GM12878 (cell line): ENCODE results near the gene MCAT. TPM values are rescaled to one million over a fixed set of nuclear protein-coding genes. Genes with fewer than 3 reads are reported as not detected.

Experiments used
- ATAC-seq: fragments of 200-7000 bp; cut with Tn5 transposase; 3 replicates; pipeline ENCODE4 v1.9.1; 2020; ENCODE audit warnings: mild to moderate bottlenecking, moderate library complexity
- BruUV-seq: library from RNA; stranded (reverse); fragments of 400-500 nt; replicated peaks from 2 replicates; lab custom pipeline; 2021; lab: Mats Ljungman, UMichigan
- CTCF ChIA-PET: fragments of 300-600 bp; sonication (Branson Sonifier 250); formaldehyde crosslinking; extraction: SDS; loops from one replicate; lab custom pipeline; 2021; ENCODE audit warnings: inconsistent platforms; lab: Yijun Ruan, JAX
- POLR2A ChIA-PET: fragments of 350-600 bp; formaldehyde crosslinking; extraction: SDS; loops from one replicate; lab custom pipeline; 2021; ENCODE audit warnings: inconsistent platforms; lab: Charles Lee
- RAD21 ChIA-PET: fragments of 300-600 bp; sonication (Branson Sonifier 250); formaldehyde crosslinking; loops from one replicate; lab custom pipeline; 2023; ENCODE audit warnings: antibody characterized with exemption; ENCODE audit not compliant: unreplicated experiment; lab: Charles Lee
- SMC1A ChIA-PET: fragments of 300-600 bp; sonication (Branson Sonifier 250); formaldehyde crosslinking; loops from one replicate; lab custom pipeline; 2023; ENCODE audit not compliant: unreplicated experiment, uncharacterized antibody; lab: Charles Lee
- DNase-seq: peaks from one replicate; pipeline ENCODE4 v3.0.0-alpha.2; 2011; ENCODE audit warnings: low read depth, low spot score
- FAIRE-seq: peaks from 3 replicates; lab custom pipeline; 2011; peaks lifted over from hg19 to GRCh38; lab: Jason Lieb, UNC
- H2AFZ ChIP-seq: 2 replicates; pipeline ENCODE4 v1.6.0; 2011; ENCODE audit warnings: low read depth, low read length, control low read depth; ENCODE audit not compliant: control insufficient read depth
- H3K27ac ChIP-seq: 2 replicates; pipeline ENCODE4 v1.5.1; 2011; ENCODE audit warnings: control low read depth; ENCODE audit not compliant: control insufficient read depth, insufficient read depth
- H3K27me3 ChIP-seq, 2 experiments: replicated peaks in 1 of 2; 2 replicates each; pipeline versions ENCODE4 v1.6.0 to v1.6.1; 2011; ENCODE audit warnings: low read length in 1 of 2; ENCODE audit not compliant: control insufficient read depth in 2 of 2, insufficient read depth in 2 of 2
- H3K36me3 ChIP-seq, 2 experiments: 2 replicates each; pipeline ENCODE4 v1.5.1; 2011; ENCODE audit warnings: low read length in 1 of 2; ENCODE audit not compliant: control insufficient read depth in 2 of 2, insufficient read depth in 2 of 2
- H3K4me1 ChIP-seq: 2 replicates; pipeline ENCODE4 v1.6.1; 2011; ENCODE audit warnings: mild to moderate bottlenecking, low read length, moderate library complexity, mixed read lengths; ENCODE audit not compliant: control insufficient read depth, insufficient read depth
- H3K4me2 ChIP-seq: 2 replicates; pipeline ENCODE4 v1.6.0; 2011; ENCODE audit warnings: control low read depth; ENCODE audit not compliant: control insufficient read depth, insufficient read depth
- H3K4me3 ChIP-seq: fragments of 200-600 bp; sonication (generic); 2 replicates; pipeline ENCODE4 v1.5.1; 2016
- H3K79me2 ChIP-seq: 2 replicates; pipeline ENCODE4 v1.6.0; 2011; ENCODE audit warnings: low read length; ENCODE audit not compliant: control insufficient read depth, insufficient read depth
- H3K9ac ChIP-seq: 2 replicates; pipeline ENCODE4 v1.8.0; 2011; ENCODE audit warnings: low read length, control low read depth, mixed read lengths; ENCODE audit not compliant: control insufficient read depth, insufficient read depth
- H3K9me3 ChIP-seq: replicated peaks from 3 replicates; pipeline ENCODE4 v1.5.1; 2011; ENCODE audit warnings: mild to moderate bottlenecking, low read length; ENCODE audit not compliant: control insufficient read depth, insufficient read depth
- H4K20me1 ChIP-seq: 2 replicates; pipeline ENCODE4 v1.6.0; 2011; ENCODE audit not compliant: control insufficient read depth, insufficient read depth
- ATF7 ChIP-seq: fragments of 450-650 bp; IDR thresholded peaks from 2 replicates; pipeline ENCODE4 v1.6.1; 2016; ENCODE audit warnings: low read depth, mild to moderate bottlenecking
- CREB1 ChIP-seq: IDR thresholded peaks from 2 replicates; pipeline ENCODE4 v1.6.1; 2012; ENCODE audit warnings: low read depth, mild to moderate bottlenecking, inconsistent platforms
- DPF2 ChIP-seq: fragments of 450-650 bp; IDR thresholded peaks from 2 replicates; pipeline ENCODE4 v1.6.1; 2017; ENCODE audit warnings: mild to moderate bottlenecking
- EED ChIP-seq: sonication (generic); IDR thresholded peaks from 2 replicates; pipeline ENCODE4 v1.6.1; 2016; ENCODE audit warnings: antibody characterized with exemption, low read depth
- ESRRA ChIP-seq: IDR thresholded peaks from 2 replicates; pipeline ENCODE4 v1.6.1; 2012; ENCODE audit warnings: mild to moderate bottlenecking, low read length, improper control_type of control experiment
- IRF4 ChIP-seq: IDR thresholded peaks from 2 replicates; pipeline ENCODE4 v1.6.1; 2011; ENCODE audit warnings: low read depth, low read length
- IRF5 ChIP-seq: fragments of 450-650 bp; IDR thresholded peaks from 2 replicates; pipeline ENCODE4 v1.6.1; 2017; ENCODE audit warnings: borderline replicate concordance
- JUNB ChIP-seq: IDR thresholded peaks from 2 replicates; pipeline ENCODE4 v1.6.1; 2016; ENCODE audit warnings: antibody characterized with exemption, mild to moderate bottlenecking
- MEF2A ChIP-seq: IDR thresholded peaks from 2 replicates; pipeline ENCODE4 v1.6.1; 2011; ENCODE audit warnings: low read depth, mild to moderate bottlenecking, low read length, moderate library complexity; ENCODE audit not compliant: insufficient read depth
- MTA3 ChIP-seq: IDR thresholded peaks from 2 replicates; pipeline ENCODE4 v1.6.1; 2012; ENCODE audit warnings: low read length, inconsistent platforms, borderline replicate concordance
- RAD21 ChIP-seq: IDR thresholded peaks from 2 replicates; pipeline ENCODE4 v1.6.1; 2011; ENCODE audit warnings: mild to moderate bottlenecking, low read depth, low read length, moderate library complexity; ENCODE audit not compliant: insufficient read depth
- RAD51 ChIP-seq: fragments of 450-650 bp; IDR thresholded peaks from 2 replicates; pipeline ENCODE4 v1.6.1; 2016; ENCODE audit warnings: moderate library complexity, mild to moderate bottlenecking, inconsistent platforms
- RB1 ChIP-seq: fragments of 450-650 bp; formaldehyde crosslinking; IDR thresholded peaks from 2 replicates; pipeline ENCODE4 v1.6.1; 2017; ENCODE audit warnings: mild to moderate bottlenecking, borderline replicate concordance
- RCOR1 ChIP-seq: conservative IDR thresholded peaks from 2 replicates; pipeline ENCODE4 v1.6.1; 2012; ENCODE audit warnings: low read depth, low read length, improper control_type of control experiment
- SIX5 ChIP-seq: IDR thresholded peaks from 2 replicates; pipeline ENCODE4 v1.6.1; 2011; ENCODE audit warnings: mild to moderate bottlenecking, low read depth, low read length, moderate library complexity; ENCODE audit not compliant: severe bottlenecking
- STAT3 ChIP-seq: IDR thresholded peaks from 2 replicates; pipeline ENCODE4 v1.6.1; 2011; ENCODE audit warnings: low read depth, low read length, improper control_type of control experiment
- ZBED1 ChIP-seq: IDR thresholded peaks from 2 replicates; pipeline ENCODE4 v1.6.1; 2016; ENCODE audit warnings: borderline replicate concordance
- ZNF622 ChIP-seq: fragments of 450-650 bp; IDR thresholded peaks from 2 replicates; pipeline ENCODE4 v1.6.1; 2017; ENCODE audit warnings: mild to moderate bottlenecking, inconsistent platforms
- WGBS: methylation state at CpG from one replicate; pipeline ENCODE4 v1.1.6; 2016; ENCODE audit warnings: low lambda C conversion rate; ENCODE audit not compliant: insufficient replicate concordance, insufficient coverage; ENCODE audit errors: missing lambda C conversion rate; 5-methylcytosine and 5-hydroxymethylcytosine counted together
- in situ Hi-C: fragments of 300-500 bp; cut with MboI; formaldehyde crosslinking; loops from 9 replicates; pipeline ENCODE4 v1.14.3; 2018; ENCODE audit warnings: mixed read lengths
- intact Hi-C: fragments of 100-400 bp; cut with micrococcal nuclease; formaldehyde crosslinking; loops from one replicate; pipeline ENCODE4 v1.14.2; 2022; ENCODE audit not compliant: unreplicated experiment
- polyA plus RNA-seq, 11 experiments: library from polyadenylated mRNA; depleted of rRNA in 4 of 11; unstranded in 6 of 11; stranded (reverse) in 5 of 11; fragments of >200 nt; fragmentation: Nextera tagmentation in 4 of 11; fragmentation: Illumina TruSeq in 1 of 11; extraction: Ambion mirVana in 4 of 11; extraction: Trizol in 1 of 11; gene quantifications; 1 replicate in 1 of 11; 2 replicates in 10 of 11; pipeline versions ENCODE4 v1.2.1 to v1.2.3, GENCODE V29; 2011 to 2016; ENCODE audit warnings: inconsistent platforms in 2 of 11, missing spikeins in 2 of 11, low read depth in 1 of 11
- total RNA-seq, 4 experiments: library from RNA; depleted of rRNA in 3 of 4; stranded (reverse); fragments of >200 nt in 3 of 4; fragmentation: Illumina TruSeq in 1 of 4; extraction: Trizol in 1 of 4; gene quantifications; 2 replicates each; pipeline versions ENCODE4 v1.2.1 to v1.2.3, GENCODE V29; 2013 to 2021
- TF ChIP-seq, protein P1 (sequence below): fragments of 150-350 bp; IDR thresholded peaks from 2 replicates; pipeline ENCODE4 v1.6.1; 2016; ENCODE audit warnings: low read depth, low read length
- TF ChIP-seq, protein P2 (sequence below): fragments of 450-650 bp; formaldehyde crosslinking; IDR thresholded peaks from 2 replicates; pipeline ENCODE4 v1.4.0; 2022; ENCODE audit warnings: mild to moderate bottlenecking, moderate library complexity

MCAT gene
- total and polyA plus RNA-seq, 10 of the 15 experiments (the other 5 are each of a cell fraction or from before 2014, with no cell fraction given): 3.6 to 29.1 (median 19.3) TPM

- BruUV-seq: no TSS peak
- Histone ChIP-seq H2AFZ (no peak overlapping the region), H3K9me3 (no peaks in the 10 kb centered on the region), H3K4me2 (no peak overlapping the region), H3K4me1 (no peaks in the 10 kb centered on the region), H3K27ac (no peak overlapping the region), H4K20me1 (no peaks in the 10 kb centered on the region), H3K4me3 (no peak overlapping the region), H3K9ac (no peak overlapping the region)
- in situ Hi-C loops: no loop called here
- ChIA-PET POLR2A (no interaction called here), SMC1A (no interaction called here)
- no peak for ATAC-seq
- DNase-seq: no peak
- FAIRE-seq: no peak
- WGBS: 98% methylated on average over 7 of the region's 7 CpGs
- TF ChIP-seq JUNB: no peak
- no peak for TF ChIP-seq RB1
- TF ChIP-seq IRF5: no peak
- TF ChIP-seq RAD51: no peak
- TF ChIP-seq STAT3: no peak
- no peak for TF ChIP-seq SIX5
- TF ChIP-seq ATF7: no peak
- no peak for TF ChIP-seq EED
- TF ChIP-seq ESRRA: no peak
- TF ChIP-seq, protein P1, sequence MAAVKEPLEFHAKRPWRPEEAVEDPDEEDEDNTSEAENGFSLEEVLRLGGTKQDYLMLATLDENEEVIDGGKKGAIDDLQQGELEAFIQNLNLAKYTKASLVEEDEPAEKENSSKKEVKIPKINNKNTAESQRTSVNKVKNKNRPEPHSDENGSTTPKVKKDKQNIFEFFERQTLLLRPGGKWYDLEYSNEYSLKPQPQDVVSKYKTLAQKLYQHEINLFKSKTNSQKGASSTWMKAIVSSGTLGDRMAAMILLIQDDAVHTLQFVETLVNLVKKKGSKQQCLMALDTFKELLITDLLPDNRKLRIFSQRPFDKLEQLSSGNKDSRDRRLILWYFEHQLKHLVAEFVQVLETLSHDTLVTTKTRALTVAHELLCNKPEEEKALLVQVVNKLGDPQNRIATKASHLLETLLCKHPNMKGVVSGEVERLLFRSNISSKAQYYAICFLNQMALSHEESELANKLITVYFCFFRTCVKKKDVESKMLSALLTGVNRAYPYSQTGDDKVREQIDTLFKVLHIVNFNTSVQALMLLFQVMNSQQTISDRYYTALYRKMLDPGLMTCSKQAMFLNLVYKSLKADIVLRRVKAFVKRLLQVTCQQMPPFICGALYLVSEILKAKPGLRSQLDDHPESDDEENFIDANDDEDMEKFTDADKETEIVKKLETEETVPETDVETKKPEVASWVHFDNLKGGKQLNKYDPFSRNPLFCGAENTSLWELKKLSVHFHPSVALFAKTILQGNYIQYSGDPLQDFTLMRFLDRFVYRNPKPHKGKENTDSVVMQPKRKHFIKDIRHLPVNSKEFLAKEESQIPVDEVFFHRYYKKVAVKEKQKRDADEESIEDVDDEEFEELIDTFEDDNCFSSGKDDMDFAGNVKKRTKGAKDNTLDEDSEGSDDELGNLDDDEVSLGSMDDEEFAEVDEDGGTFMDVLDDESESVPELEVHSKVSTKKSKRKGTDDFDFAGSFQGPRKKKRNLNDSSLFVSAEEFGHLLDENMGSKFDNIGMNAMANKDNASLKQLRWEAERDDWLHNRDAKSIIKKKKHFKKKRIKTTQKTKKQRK: no peak
- TF ChIP-seq IRF4: no peak
- TF ChIP-seq, protein P2, sequence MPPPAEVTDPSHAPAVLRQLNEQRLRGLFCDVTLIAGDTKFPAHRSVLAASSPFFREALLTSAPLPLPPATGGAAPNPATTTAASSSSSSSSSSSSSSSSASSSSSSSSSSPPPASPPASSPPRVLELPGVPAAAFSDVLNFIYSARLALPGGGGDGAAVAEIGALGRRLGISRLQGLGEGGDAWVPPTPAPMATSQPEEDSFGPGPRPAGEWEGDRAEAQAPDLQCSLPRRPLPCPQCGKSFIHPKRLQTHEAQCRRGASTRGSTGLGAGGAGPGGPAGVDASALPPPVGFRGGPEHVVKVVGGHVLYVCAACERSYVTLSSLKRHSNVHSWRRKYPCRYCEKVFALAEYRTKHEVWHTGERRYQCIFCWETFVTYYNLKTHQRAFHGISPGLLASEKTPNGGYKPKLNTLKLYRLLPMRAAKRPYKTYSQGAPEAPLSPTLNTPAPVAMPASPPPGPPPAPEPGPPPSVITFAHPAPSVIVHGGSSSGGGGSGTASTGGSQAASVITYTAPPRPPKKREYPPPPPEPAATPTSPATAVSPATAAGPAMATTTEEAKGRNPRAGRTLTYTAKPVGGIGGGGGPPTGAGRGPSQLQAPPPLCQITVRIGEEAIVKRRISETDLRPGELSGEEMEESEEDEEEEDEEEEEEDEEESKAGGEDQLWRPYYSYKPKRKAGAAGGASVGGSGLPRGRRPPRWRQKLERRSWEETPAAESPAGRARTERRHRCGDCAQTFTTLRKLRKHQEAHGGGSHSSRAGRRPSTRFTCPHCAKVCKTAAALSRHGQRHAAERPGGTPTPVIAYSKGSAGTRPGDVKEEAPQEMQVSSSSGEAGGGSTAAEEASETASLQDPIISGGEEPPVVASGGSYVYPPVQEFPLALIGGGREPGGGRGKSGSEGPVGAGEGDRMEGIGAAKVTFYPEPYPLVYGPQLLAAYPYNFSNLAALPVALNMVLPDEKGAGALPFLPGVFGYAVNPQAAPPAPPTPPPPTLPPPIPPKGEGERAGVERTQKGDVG (CRISPR knock-in tag): no peak
- no peak for TF ChIP-seq CREB1
- no peak for TF ChIP-seq RCOR1
- TF ChIP-seq MEF2A: no peak
- TF ChIP-seq ZNF622: no peak
- TF ChIP-seq ZBED1: no peak
- no peak for TF ChIP-seq RAD21
- no peak for TF ChIP-seq MTA3
- TF ChIP-seq DPF2: no peak
- TF ChIP-seq, all 136 proteins: peak for 0
- CTCF ChIA-PET: no interaction called here
- intact Hi-C loops: no loop called here
- Histone ChIP-seq H3K27me3 (no peaks in the 10 kb centered on the region), H3K36me3 (peaks cover 7 to 18% of the 10 kb centered on the region in 2 experiments; a peak in 3 of 4 replicates), H3K79me2 (no peaks in the 10 kb centered on the region)
- RAD21 ChIA-PET: no interaction called here
These were observed 34.3 kb upstream of the MCAT start for GRCh38 chr22:43177479-43177878.
